Activated T-cell treated with anti-CD3 and anti-CD28 coated beads for 48 hours (primary cell): Measurements from ENCODE around the gene ANKRD33B.
"Not testable (repeated sequence)": the region's sequence is repeated elsewhere in the genome, so short reads cannot be mapped to it uniquely, and the experiment has no call there.

Source experiments
- DNase-seq: peaks from one replicate; pipeline ENCODE4 v3.0.0-alpha.2; 2020; ENCODE audit warnings: low read depth

Gene ANKRD33B

GRCh38 chr5:10660720-10661387 is 97.0 kb downstream of the ANKRD33B start:
- DNase-seq, result no peak

- DNase-seq, result no peak
Measured at GRCh38 chr5:10661401-10661800, 97.5 kb downstream of the ANKRD33B start.

- DNase-seq, result no peak
Measured at GRCh38 chr5:10662083-10662482, 98.2 kb downstream of the ANKRD33B start.

DNA sequence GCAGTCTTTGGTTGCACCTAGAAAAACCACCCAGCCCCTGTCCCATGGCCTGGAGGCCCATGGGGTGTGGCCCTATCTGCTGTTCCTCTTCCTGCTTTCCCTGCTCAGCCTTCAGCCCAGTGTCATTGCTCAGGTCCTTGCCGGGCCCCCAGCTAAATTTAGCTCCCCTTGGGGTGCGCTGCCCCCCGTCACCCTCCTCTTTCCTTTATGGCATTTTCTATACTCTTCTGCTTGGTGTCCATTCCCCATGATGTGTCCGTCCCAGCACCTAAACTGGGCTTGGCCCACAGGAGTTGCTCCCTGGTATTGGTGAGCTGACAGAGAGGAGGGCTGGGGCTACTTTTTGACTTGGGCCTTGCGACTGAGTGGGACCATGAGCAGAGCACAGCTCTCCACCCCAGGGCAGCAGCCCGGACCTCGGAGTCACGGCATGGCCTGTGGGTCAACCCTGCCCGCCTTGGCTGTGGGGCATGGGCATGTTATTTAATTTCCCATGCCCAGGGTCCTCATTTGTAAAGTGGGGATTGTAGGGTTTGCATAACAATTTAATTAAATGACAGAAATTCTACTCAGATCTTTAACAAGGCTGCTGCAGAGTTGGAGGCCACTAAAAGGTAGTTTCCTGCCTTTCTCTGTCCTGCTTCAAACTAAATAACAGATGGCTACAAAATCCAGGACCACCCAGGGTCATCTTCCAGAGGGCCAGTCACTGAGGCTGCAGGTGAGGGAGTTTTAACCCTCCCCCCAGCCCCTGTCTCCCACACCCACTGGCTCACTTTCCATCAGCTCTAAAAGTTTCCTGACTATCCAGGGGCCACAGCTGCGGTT is 99.0 kb downstream of the ANKRD33B start:
- no peak for DNase-seq

GRCh38 chr5:10663489-10664179 is 99.8 kb downstream of the ANKRD33B start:
- no peak for DNase-seq

GRCh38 chr5:10664180-10664769 is 100.4 kb downstream of the ANKRD33B start:
- not testable (repeated sequence) for DNase-seq

DNA sequence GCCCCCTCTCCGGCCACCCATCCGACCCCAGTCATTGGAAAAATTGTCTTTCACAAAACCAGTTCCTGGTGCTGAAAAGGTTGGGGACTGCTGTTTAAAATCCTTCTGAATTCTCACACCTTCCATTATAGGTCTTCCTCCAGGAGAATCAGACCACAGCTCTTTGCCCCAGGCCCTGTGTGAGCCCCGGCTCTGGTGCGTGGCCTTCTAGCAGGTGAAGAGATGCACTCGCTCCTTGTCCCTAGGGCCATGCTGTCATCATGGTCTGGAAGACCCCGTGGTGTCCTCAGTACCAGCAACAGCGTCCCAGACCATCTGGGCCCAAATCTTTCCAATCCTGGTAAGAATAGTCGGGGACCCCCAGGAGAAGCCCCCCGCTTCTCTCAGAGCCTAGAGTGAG is 101.9 kb downstream of the ANKRD33B start:
- DNase-seq, result no peak

- no peak for DNase-seq
Measured at GRCh38 chr5:10666531-10667299, 102.8 kb downstream of the ANKRD33B start.

DNA sequence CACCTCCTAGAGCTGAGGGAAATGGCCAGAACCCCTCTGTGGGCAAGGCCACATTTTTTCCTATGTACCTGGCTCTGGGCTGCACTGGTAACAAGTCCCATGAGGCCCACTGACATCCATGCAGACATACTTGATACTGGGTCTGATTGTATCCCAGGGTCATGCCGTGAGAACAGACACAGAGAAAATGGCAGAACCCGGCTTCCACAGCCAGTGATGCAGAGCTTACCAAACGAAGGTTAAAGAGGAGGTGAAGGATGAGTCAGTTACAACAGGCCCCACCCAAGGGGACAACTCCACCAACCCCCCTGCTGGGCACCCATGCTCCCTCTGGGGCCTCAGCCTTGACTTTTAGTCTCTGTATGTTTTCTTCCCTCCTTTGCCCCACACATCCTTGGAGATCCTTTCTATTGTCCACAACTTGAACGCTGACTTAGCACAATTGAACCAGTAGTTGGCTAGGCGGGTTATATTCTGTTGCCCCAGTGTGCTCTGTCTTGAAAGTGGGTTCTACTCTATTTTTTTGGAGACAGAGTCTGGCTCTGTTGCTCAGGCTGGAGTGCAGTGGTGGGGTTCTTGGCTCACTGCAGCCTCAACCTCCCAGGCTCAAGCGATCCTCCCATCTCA is 103.7 kb downstream of the ANKRD33B start:
- DNase-seq, result no peak

DNA sequence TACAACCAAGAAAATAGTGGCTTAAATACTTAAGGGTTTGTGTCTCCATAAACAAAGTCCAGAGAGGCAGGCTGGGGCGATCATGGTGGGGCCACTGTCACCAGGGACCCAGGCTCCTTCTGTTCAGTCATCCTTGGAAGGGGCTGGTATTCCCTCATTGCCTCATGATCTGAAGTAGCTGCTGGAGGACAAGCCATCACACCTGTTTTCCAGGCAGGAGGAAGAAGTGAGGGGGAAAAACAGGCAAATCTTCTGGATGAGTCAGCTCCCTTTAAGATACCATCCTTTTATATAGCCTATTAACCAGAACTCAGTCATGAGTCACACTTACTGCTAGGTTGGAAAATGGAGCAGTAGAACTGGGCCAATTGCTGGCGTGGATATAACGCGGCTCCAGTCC is 104.8 kb downstream of the ANKRD33B start:
- DNase-seq, result no peak

DNA sequence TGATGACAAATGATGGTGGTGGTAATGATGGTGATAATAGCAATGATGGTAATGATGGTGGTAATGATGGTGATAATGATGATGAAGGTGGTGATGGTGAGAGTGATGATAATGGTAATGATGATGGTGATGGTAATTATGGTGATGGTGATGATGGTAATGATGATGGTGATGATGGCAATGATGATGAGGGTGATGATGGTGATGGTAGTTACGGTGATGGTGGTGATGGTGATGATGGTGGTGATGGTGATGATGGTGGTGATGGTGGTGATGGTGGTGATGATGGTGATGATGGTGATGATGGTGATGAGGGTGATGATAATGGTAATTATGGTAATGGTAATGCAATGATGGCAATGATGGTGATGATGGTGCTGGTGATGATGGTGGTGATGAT is 106.1 kb downstream of the ANKRD33B start:
- no peak for DNase-seq

GRCh38 chr5:10671041-10672008 is 107.5 kb downstream of the ANKRD33B start:
- DNase-seq, result no peak

DNA sequence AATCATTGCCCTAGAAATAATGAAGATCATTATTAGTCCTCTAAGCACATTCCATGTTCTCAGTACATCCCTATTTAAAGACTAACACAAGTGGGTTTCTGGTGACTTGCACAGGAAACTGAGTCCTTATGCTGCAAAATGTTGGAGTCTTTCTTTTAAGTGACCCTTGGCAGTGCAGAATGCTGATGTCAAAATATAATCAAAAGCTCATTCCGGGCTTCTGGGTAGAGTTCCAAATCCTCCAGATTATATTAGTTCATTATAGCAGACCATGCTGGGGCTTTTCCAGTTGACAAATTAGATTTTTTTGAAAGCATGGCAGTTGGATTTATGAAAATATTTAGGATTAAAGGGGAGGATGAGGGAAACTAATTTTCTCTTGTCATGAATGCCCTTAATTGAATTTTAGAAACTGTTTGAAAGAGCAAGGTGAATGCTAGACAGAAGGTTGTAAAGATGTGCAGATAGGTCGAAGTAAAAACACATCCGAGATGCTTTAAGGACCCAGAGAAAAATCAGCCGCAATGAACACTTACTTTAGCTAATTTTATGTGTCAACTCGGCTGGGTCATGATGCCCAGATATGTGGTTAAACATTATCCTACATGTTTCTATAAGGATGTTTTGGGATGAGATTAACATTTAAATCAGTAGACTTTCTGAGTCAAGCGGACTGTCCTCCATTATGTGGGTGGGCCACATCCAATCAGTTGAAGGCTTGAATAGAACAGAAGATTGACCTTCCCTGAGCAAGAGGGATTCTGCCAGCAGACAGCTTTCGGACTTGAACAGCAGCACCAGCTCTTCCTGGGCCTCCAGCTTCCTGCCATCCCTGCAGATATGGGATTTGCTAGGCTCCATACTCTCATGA is 108.5 kb downstream of the ANKRD33B start:
- DNase-seq, result no peak

GRCh38 chr5:10673017-10673389 is 109.1 kb downstream of the ANKRD33B start:
- no peak for DNase-seq

DNA sequence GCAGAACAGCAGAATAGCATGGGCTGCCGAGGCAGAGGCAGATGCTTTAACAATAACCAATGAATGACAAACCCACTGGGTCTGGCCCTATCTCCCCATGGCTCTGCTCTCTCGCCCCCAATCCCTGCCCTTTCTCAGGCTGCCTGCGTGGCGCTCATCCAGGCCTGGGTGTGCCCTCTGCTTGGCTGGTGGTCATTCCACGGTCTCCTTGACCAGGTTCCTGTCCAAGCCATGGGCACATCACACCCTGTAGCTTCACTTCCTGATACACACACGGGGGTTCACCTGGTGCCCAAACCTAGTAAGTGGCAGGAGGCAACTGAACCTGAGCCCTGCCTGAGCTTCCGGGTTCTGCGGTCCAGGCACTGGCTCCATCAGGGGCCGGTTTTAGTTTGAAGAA is 109.5 kb downstream of the ANKRD33B start:
- DNase-seq, result no peak

GRCh38 chr5:10674096-10674495 is 110.2 kb downstream of the ANKRD33B start:
- no peak for DNase-seq

DNA sequence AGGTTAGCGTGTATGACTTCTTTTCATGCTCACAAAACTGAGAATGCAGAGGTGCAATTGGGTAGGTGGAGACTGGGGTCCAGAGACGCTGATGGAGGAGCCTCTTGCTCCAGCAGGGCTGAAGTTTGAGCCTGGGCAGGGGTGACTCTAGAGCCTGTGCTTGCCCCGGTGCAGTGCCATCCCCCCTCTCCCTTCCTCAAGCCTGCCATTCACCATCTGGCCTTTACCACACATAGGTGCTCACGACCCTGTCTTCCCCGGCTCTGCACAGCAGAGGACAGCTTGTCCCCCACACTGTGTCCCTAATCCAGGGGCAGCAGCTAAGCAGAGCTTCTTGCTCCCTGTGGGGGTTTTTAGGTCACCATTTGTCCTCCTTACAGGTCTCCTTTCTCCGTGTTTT is 110.7 kb downstream of the ANKRD33B start:
- no peak for DNase-seq

DNA sequence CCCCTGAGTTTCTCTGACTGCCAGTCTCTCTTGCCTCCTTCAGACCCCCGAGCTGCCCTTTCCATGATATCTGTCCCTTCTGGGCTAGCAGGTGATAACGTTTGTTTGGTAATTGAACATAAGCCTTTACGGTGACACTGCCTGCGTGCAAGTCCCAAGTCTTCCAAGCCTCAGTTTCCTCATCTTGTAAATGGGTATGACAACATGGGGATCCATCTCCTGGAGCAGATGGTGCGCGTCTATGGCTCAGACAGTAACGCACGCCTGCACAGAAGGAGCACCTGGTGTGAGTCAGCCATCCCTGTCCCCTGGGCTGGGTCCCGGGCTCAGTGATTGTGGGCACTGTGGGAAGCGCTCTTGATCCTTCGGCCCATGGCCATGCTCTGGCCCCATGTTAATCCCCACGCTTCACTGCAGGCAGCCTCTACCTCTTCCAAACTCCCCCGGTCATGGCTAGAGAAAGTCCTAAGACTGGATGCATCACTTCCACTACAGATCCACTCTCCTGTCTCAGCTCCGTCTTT is 111.4 kb downstream of the ANKRD33B start:
- DNase-seq, result no peak

- no peak for DNase-seq
Measured at GRCh38 chr5:10676224-10676623, 112.4 kb downstream of the ANKRD33B start.
